Gastrocnemius medialis (tissue), 4 donors: ENCODE data around the gene PKNOX2.

Experiments
- CTCF ChIP-seq, 5 experiments: fragments of 450-650 bp in 3 of 5; fragments of 200-600 bp in 2 of 5; sonication (generic) in 2 of 5; IDR thresholded peaks in 4 of 5; conservative IDR thresholded peaks in 1 of 5; 1 replicate in 4 of 5; 2 replicates in 1 of 5; pipeline ENCODE4 v1.5.1; 2016 to 2019; ENCODE audit warnings: antibody characterized with exemption in 5 of 5, mild to moderate bottlenecking in 3 of 5, moderate library complexity in 3 of 5
- POLR2A ChIP-seq, 2 donors: fragments of 450-650 bp; IDR thresholded peaks; one replicate each; pipeline ENCODE4 v1.6.1; 2017; ENCODE audit warnings: antibody characterized with exemption in 2 of 2, mild to moderate bottlenecking in 2 of 2, moderate library complexity in 2 of 2

DNA sequence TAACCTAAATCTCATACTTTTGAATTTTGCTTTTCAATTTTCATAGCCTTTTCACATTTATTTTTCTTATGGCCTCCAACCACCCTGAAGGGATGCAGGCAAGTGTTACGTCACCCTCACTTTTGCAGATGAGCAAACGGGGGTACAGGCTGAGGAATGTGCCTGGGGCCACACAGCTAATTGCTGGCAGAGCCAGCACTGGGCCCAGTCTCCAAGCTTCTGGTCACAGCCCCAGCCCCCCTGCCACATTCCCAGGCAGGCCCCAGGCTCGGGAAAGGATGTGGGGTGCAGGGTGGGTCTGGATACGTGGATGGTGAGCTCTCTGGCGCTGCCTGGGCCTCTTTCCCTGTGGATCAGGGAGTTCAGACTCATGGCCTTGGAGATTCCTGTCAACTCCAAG is 138.6 kb downstream of the PKNOX2 start:
- TF ChIP-seq CTCF (IDR thresholded peaks at IDR 0.05 in 4 of 5, conservative IDR thresholded peaks at IDR 0.05 in 1 of 5) = no peak
- no peak for TF ChIP-seq POLR2A (IDR thresholded peaks at IDR 0.05)
